H1 (cell line): ENCODE measurements around the gene RPTN. TPM values are rescaled to one million over a fixed set of nuclear protein-coding genes. Genes with fewer than 3 reads are reported as not detected.
A peak's percentile ranks its signal among the peaks of the same experiment; 100 is the strongest.

Source experiments
- CTCF ChIA-PET: fragments of 300-600 bp; sonication (Branson Sonifier 250); formaldehyde crosslinking; loops from one replicate; lab custom pipeline; 2021; ENCODE audit not compliant: partially characterized antibody; lab: Charles Lee
- POLR2A ChIA-PET: fragments of 300-600 bp; sonication (Branson Sonifier 250); formaldehyde crosslinking; loops from one replicate; lab custom pipeline; 2021; ENCODE audit warnings: inconsistent platforms; ENCODE audit not compliant: partially characterized antibody; lab: Charles Lee
- DNase-seq, 2 experiments: peaks; one replicate each; pipeline versions ENCODE4 v3.0.0 to v3.0.0-alpha.2; 2010 to 2022; ENCODE audit warnings: low spot score in 2 of 2, low read depth in 1 of 2, mixed read lengths in 1 of 2
- FAIRE-seq: peaks from 2 replicates; lab custom pipeline; 2011; peaks lifted over from hg19 to GRCh38; lab: Jason Lieb, UNC
- H2AFZ ChIP-seq: 2 replicates; pipeline ENCODE4 v1.8.1; 2012; ENCODE audit warnings: low read length, inconsistent platforms
- H2AK5ac ChIP-seq: 2 replicates; pipeline ENCODE4 v1.6.1; 2013; ENCODE audit warnings: low read depth, low read length
- H2BK120ac ChIP-seq: replicated peaks from 2 replicates; pipeline ENCODE3; 2013; ENCODE audit warnings: low read depth, low read length, inconsistent platforms
- H2BK12ac ChIP-seq: 2 replicates; pipeline ENCODE4 v1.6.1; 2013; ENCODE audit warnings: low read depth, low read length
- H2BK15ac ChIP-seq: 2 replicates; pipeline ENCODE4 v1.6.1; 2013; ENCODE audit warnings: low read length
- H2BK20ac ChIP-seq: 2 replicates; pipeline ENCODE4 v1.6.1; 2013; ENCODE audit warnings: low read length
- H2BK5ac ChIP-seq: 2 replicates; pipeline ENCODE4 v1.6.1; 2013; ENCODE audit warnings: low read depth, low read length
- H3K14ac ChIP-seq: 2 replicates; pipeline ENCODE4 v1.6.1; 2013; ENCODE audit warnings: inconsistent platforms; ENCODE audit not compliant: insufficient read length
- H3K18ac ChIP-seq: 2 replicates; pipeline ENCODE4 v1.6.1; 2013; ENCODE audit warnings: low read length; ENCODE audit errors: extremely low read depth
- H3K23ac ChIP-seq: 2 replicates; pipeline ENCODE4 v1.6.1; 2013; ENCODE audit warnings: inconsistent platforms; ENCODE audit not compliant: insufficient read length
- H3K23me2 ChIP-seq: 2 replicates; pipeline ENCODE4 v1.6.1; 2013; ENCODE audit warnings: low read depth, low read length
- H3K27ac ChIP-seq: 2 replicates; pipeline ENCODE4 v1.6.1; 2011; ENCODE audit warnings: low read depth, low read length, inconsistent platforms
- H3K27me3 ChIP-seq, 4 experiments: replicated peaks in 1 of 4; 1 replicate in 1 of 4; 2 replicates in 3 of 4; pipeline versions ENCODE4 v1.6.1 to v1.8.1; 2011 to 2013; ENCODE audit warnings: low read length in 3 of 4, mild to moderate bottlenecking in 3 of 4, inconsistent platforms in 2 of 4, mixed read lengths in 2 of 4, moderate library complexity in 1 of 4; ENCODE audit not compliant: control insufficient read depth in 3 of 4, insufficient read depth in 3 of 4; ENCODE audit errors: extremely low read depth in 1 of 4
- H3K36me3 ChIP-seq, 4 experiments: 2 replicates each; pipeline versions ENCODE4 v1.6.1 to v1.8.1; 2011 to 2013; ENCODE audit warnings: mild to moderate bottlenecking in 4 of 4, low read length in 3 of 4, moderate library complexity in 2 of 4, control low read depth in 1 of 4, inconsistent platforms in 1 of 4; ENCODE audit not compliant: insufficient read depth in 4 of 4, control insufficient read depth in 2 of 4
- H3K4ac ChIP-seq: replicated peaks from 2 replicates; pipeline ENCODE3; 2013; ENCODE audit warnings: low read length, low read depth, mixed read lengths, inconsistent platforms; ENCODE audit not compliant: insufficient read length
- H3K4me1 ChIP-seq, 4 experiments: replicated peaks in 1 of 4; 1 replicate in 1 of 4; 2 replicates in 3 of 4; pipeline versions ENCODE4 v1.6.1 to v1.8.1; 2011 to 2013; ENCODE audit warnings: low read length in 3 of 4, inconsistent platforms in 2 of 4, mixed read lengths in 1 of 4; ENCODE audit not compliant: insufficient read depth in 4 of 4, control insufficient read depth in 3 of 4
- H3K4me2 ChIP-seq, 2 experiments: 2 replicates each; pipeline versions ENCODE4 v1.6.1 to v1.8.1; 2011 to 2013; ENCODE audit warnings: low read depth in 2 of 2, low read length in 2 of 2, control low read depth in 1 of 2, inconsistent platforms in 1 of 2, mild to moderate bottlenecking in 1 of 2; ENCODE audit not compliant: insufficient read depth in 1 of 2
- H3K4me3 ChIP-seq, 4 experiments: fragments of 200-600, 300-600 bp in 1 of 4; sonication (generic), shearing (Covaris generic), sonication (Bioruptor Twin) in 1 of 4; 2 replicates each; pipeline versions ENCODE4 v1.5.1 to v1.8.1; 2011 to 2016; ENCODE audit warnings: low read length in 4 of 4, low read depth in 3 of 4, control low read depth in 2 of 4, inconsistent platforms in 2 of 4, mild to moderate bottlenecking in 2 of 4, mixed read lengths in 1 of 4, moderate library complexity in 1 of 4; ENCODE audit not compliant: insufficient read depth in 2 of 4; ENCODE audit errors: extremely low read depth in 1 of 4
- H3K56ac ChIP-seq: replicated peaks from 2 replicates; pipeline ENCODE3; 2013; ENCODE audit warnings: low read depth, mild to moderate bottlenecking, mixed read lengths, low read length, inconsistent platforms; ENCODE audit not compliant: insufficient read length
- H3K79me1 ChIP-seq: 2 replicates; pipeline ENCODE4 v1.6.1; 2013; ENCODE audit warnings: low read depth, low read length, control low read depth
- H3K79me2 ChIP-seq, 2 experiments: 2 replicates each; pipeline versions ENCODE4 v1.6.1 to v1.8.1; 2012 to 2013; ENCODE audit warnings: low read length in 2 of 2, mild to moderate bottlenecking in 2 of 2, inconsistent platforms in 1 of 2; ENCODE audit not compliant: insufficient read depth in 2 of 2, control insufficient read depth in 1 of 2
- H3K9ac ChIP-seq, 4 experiments: replicated peaks in 1 of 4; 1 replicate in 1 of 4; 2 replicates in 3 of 4; pipeline versions ENCODE4 v1.6.1 to v1.8.1; 2011 to 2013; ENCODE audit warnings: low read depth in 3 of 4, low read length in 3 of 4, control low read depth in 2 of 4, mild to moderate bottlenecking in 2 of 4, moderate library complexity in 2 of 4, inconsistent platforms in 1 of 4; ENCODE audit errors: extremely low read depth in 1 of 4
- H3K9me3 ChIP-seq, 2 experiments: 2 replicates each; pipeline versions ENCODE4 v1.6.1 to v1.8.1; 2012 to 2013; ENCODE audit warnings: mild to moderate bottlenecking in 2 of 2, moderate library complexity in 2 of 2, control low read depth in 1 of 2, inconsistent platforms in 1 of 2, low read depth in 1 of 2, low read length in 1 of 2, mixed read lengths in 1 of 2; ENCODE audit not compliant: insufficient read depth in 2 of 2
- H4K20me1 ChIP-seq, 2 experiments: replicated peaks in 1 of 2; 2 replicates each; pipeline versions ENCODE3 to v1.8.1; 2011 to 2013; ENCODE audit warnings: inconsistent platforms in 2 of 2, low read length in 2 of 2, mild to moderate bottlenecking in 1 of 2; ENCODE audit not compliant: insufficient read depth in 2 of 2, control insufficient read depth in 1 of 2
- H4K5ac ChIP-seq: 2 replicates; pipeline ENCODE4 v1.6.1; 2013; ENCODE audit warnings: low read length, low read depth, mixed read lengths, inconsistent platforms; ENCODE audit not compliant: insufficient read length
- H4K8ac ChIP-seq: 2 replicates; pipeline ENCODE4 v1.8.0; 2013; ENCODE audit warnings: mild to moderate bottlenecking, moderate library complexity, low read length, inconsistent platforms; ENCODE audit not compliant: insufficient read depth; ENCODE audit errors: extremely low read depth
- H4K91ac ChIP-seq: replicated peaks from 2 replicates; pipeline ENCODE3; 2013; ENCODE audit warnings: low read length, mixed read lengths, inconsistent platforms; ENCODE audit not compliant: insufficient read length
- CHD2 ChIP-seq: IDR thresholded peaks from 2 replicates; pipeline ENCODE4 v1.6.1; 2012; ENCODE audit warnings: low read length, improper control_type of control experiment
- CREB1 ChIP-seq: IDR thresholded peaks from 2 replicates; pipeline ENCODE4 v1.6.1; 2012; ENCODE audit warnings: inconsistent platforms
- CTCF ChIP-seq, 3 experiments: IDR thresholded peaks; 1 replicate in 2 of 3; 2 replicates in 1 of 3; pipeline versions ENCODE4 v1.5.1 to v1.6.1; 2011; ENCODE audit warnings: low read length in 3 of 3, mild to moderate bottlenecking in 3 of 3, inconsistent platforms in 2 of 3, low read depth in 1 of 3, moderate library complexity in 1 of 3; ENCODE audit not compliant: insufficient read depth in 1 of 3; ENCODE audit errors: control extremely low read depth in 1 of 3
- E2F6 ChIP-seq: IDR thresholded peaks from 2 replicates; pipeline ENCODE4 v1.6.1; 2012; ENCODE audit warnings: inconsistent platforms
- JUND ChIP-seq: IDR thresholded peaks from 2 replicates; pipeline ENCODE4 v1.6.1; 2011; ENCODE audit warnings: mild to moderate bottlenecking, improper control_type of control experiment, low read length
- RAD21 ChIP-seq, 2 experiments: IDR thresholded peaks in 1 of 2; conservative IDR thresholded peaks in 1 of 2; 2 replicates each; pipeline ENCODE4 v1.6.1; 2011; ENCODE audit warnings: low read depth in 2 of 2, low read length in 2 of 2, improper control_type of control experiment in 1 of 2, inconsistent platforms in 1 of 2, mild to moderate bottlenecking in 1 of 2, moderate library complexity in 1 of 2
- WGBS, 2 experiments: shearing (Covaris generic) in 1 of 2; methylation state at CpG; one replicate each; pipeline versions ENCODE4 v1.1.6 to v1.1.7; 2013 to 2015; ENCODE audit warnings: low lambda C conversion rate in 2 of 2, mixed read lengths in 2 of 2, inconsistent platforms in 1 of 2, low coverage in 1 of 2, missing lambda C conversion rate in 1 of 2; ENCODE audit not compliant: insufficient replicate concordance in 2 of 2, insufficient coverage in 1 of 2, insufficient read length in 1 of 2; ENCODE audit errors: extremely low coverage in 1 of 2, missing lambda C conversion rate in 1 of 2; 5-methylcytosine and 5-hydroxymethylcytosine counted together
- polyA plus RNA-seq, 7 experiments: library from polyadenylated mRNA; depleted of rRNA in 3 of 7; stranded (reverse) in 5 of 7; unstranded in 2 of 7; fragments of >200 nt in 5 of 7; fragments of 200-250 nt in 2 of 7; gene quantifications; 1 replicate in 5 of 7; 2 replicates in 1 of 7; 4 replicates in 1 of 7; pipeline versions ENCODE4 v1.2.1 to v1.2.3, GENCODE V29; 2011 to 2013; ENCODE audit warnings: missing spikeins in 2 of 7, mixed read lengths in 2 of 7
- total RNA-seq: library from RNA; stranded (reverse); fragmentation: NEBNext Ultra II Directional; extraction: Animal tissue kit (Norgen Biotek cat#: 25700); gene quantifications from 2 replicates; pipeline ENCODE4 v1.2.1, GENCODE V29; 2021

Gene RPTN
- total and polyA plus RNA-seq, 2 of the 8 experiments (the other 6 are each of a cell fraction or from before 2014, with no cell fraction given) = not detected

- no peak overlapping the region for H2BK5ac ChIP-seq
- no peak overlapping the region for H4K5ac ChIP-seq
- 0 out of 7 replicates have a peak, but pooled peaks cover 0 to 2% (median 0%) of the 10 kb centered on the region in 4 experiments for H3K27me3 ChIP-seq
- H2BK12ac ChIP-seq = no peak overlapping the region
- H3K23ac ChIP-seq = no peak overlapping the region
- H4K8ac ChIP-seq = no peak overlapping the region
- H3K18ac ChIP-seq = no peak overlapping the region
- H3K79me2 ChIP-seq = no peaks in the 10 kb centered on the region
- H3K4me3 ChIP-seq = no peak overlapping the region
- TF ChIP-seq JUND (no peak), CTCF (IDR thresholded peaks at IDR 0.05; ENCODE audit: control extremely low read depth in 1 of 3, insufficient read depth in 1 of 3, low read depth in 1 of 3, low read length in 3 of 3) (peak in 1 of 3 experiments; percentile 35; a peak in 1 of 4 replicates), RAD21 (IDR thresholded peaks at IDR 0.05 in 1 of 2, conservative IDR thresholded peaks at IDR 0.05 in 1 of 2; ENCODE audit: low read depth in 2 of 2, low read length in 2 of 2) (peak; percentile 49 to 62), CREB1 (no peak), CHD2 (no peak), E2F6 (no peak)
- no peak overlapping the region for H2BK120ac ChIP-seq
- H3K4ac ChIP-seq = no peak overlapping the region
- no peak overlapping the region for H2AFZ ChIP-seq
- no peak overlapping the region for H4K91ac ChIP-seq
- no peak overlapping the region for H2AK5ac ChIP-seq
- H2BK20ac ChIP-seq = no peak overlapping the region
- H3K9me3 ChIP-seq = peaks cover 19 to 43% of the 10 kb centered on the region in 2 experiments; a peak in 3 of 4 replicates
- CTCF ChIA-PET = interaction anchor here (1.2 kb wide), 1 partner anchor 129 kb away, joined by 3 read pairs; no protein-coding TSS in a partner anchor
- H3K4me1 ChIP-seq = no peaks in the 10 kb centered on the region
- DNase-seq (no peak), FAIRE-seq (no peak)
- no peak overlapping the region for H2BK15ac ChIP-seq
- no peak overlapping the region for H3K14ac ChIP-seq
- WGBS, 2 experiments = 76% methylated on average over 2 of the region's 2 CpGs; no CpG with 5 or more reads in 1 of the 2 experiments
- H4K20me1 ChIP-seq = no peaks in the 10 kb centered on the region
- no peak overlapping the region for H3K56ac ChIP-seq
- H3K9ac ChIP-seq = no peak overlapping the region
- POLR2A ChIA-PET = no interaction called here
- H3K4me2 ChIP-seq = no peak overlapping the region
- no peaks in the 10 kb centered on the region for H3K23me2 ChIP-seq
- H3K27ac ChIP-seq = no peak overlapping the region
- no peaks in the 10 kb centered on the region for H3K79me1 ChIP-seq
- H3K36me3 ChIP-seq = no peaks in the 10 kb centered on the region
Measured at GRCh38 chr1:152182431-152182830, 23.4 kb upstream of the RPTN start.
